RWPE2 (cell line): ENCODE data around the gene SSX2IP.

Experiments
- ATAC-seq: fragments of 200-7000 bp; cut with Tn5 transposase; 3 replicates; pipeline ENCODE4 v1.9.1; 2021; ENCODE audit warnings: low read depth
- DNase-seq: peaks from one replicate; pipeline ENCODE4 v3.0.0-alpha.2; 2020; ENCODE audit warnings: low spot score
- H3K27ac ChIP-seq: fragments of 450-650 bp; 2 replicates; pipeline ENCODE4 v1.5.1; 2017; ENCODE audit warnings: mild to moderate bottlenecking; ENCODE audit not compliant: poor library complexity, severe bottlenecking
- H3K27me3 ChIP-seq: fragments of 250-450 bp; sonication (Bioruptor Pico); 2 replicates; pipeline ENCODE4 v1.5.1; 2021; ENCODE audit warnings: mild to moderate bottlenecking, moderate library complexity; ENCODE audit not compliant: insufficient read depth, poor library complexity, severe bottlenecking
- H3K36me3 ChIP-seq: fragments of 250-450 bp; sonication (Bioruptor Pico); 2 replicates; pipeline ENCODE4 v1.5.1; 2020; ENCODE audit warnings: low read depth, mild to moderate bottlenecking, moderate library complexity
- H3K4me1 ChIP-seq: fragments of 250-450 bp; sonication (Bioruptor Pico); 2 replicates; pipeline ENCODE4 v1.5.1; 2021; ENCODE audit warnings: mild to moderate bottlenecking, moderate library complexity; ENCODE audit not compliant: insufficient read depth, poor library complexity, severe bottlenecking
- H3K4me3 ChIP-seq: fragments of 250-450 bp; sonication (Bioruptor Pico); 2 replicates; pipeline ENCODE4 v1.5.1; 2021; ENCODE audit warnings: mild to moderate bottlenecking, moderate library complexity; ENCODE audit not compliant: severe bottlenecking
- H3K9me3 ChIP-seq: fragments of 250-450 bp; sonication (Bioruptor Pico); 2 replicates; pipeline ENCODE4 v1.5.1; 2021; ENCODE audit warnings: mild to moderate bottlenecking, moderate library complexity; ENCODE audit not compliant: severe bottlenecking
- TF ChIP-seq, protein P1 (sequence below): fragments of 450-650 bp; IDR thresholded peaks from one replicate; pipeline ENCODE4 v1.5.1; 2017; ENCODE audit warnings: mild to moderate bottlenecking, moderate library complexity; ENCODE audit not compliant: poor library complexity, severe bottlenecking

The SSX2IP gene

DNA sequence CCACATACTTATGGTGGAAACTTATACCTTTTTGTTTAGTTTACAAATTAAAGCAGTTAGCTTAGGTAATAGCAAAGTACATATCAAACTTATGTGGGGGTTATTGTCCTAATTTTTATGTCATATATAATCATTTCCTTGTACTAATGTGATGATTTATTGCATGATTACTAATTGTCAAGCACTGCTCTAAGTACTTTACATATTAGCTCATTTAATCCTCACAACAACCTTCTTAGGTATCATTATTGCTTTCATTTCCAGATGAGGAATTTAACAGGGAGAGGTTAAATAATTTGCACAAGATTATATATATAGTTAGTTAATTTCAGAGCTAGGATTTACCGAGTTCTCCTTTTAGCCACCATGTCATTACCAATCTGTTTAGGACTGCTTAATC lies 11.9 kb upstream of the SSX2IP start:
- no peaks in the 10 kb centered on the region for H3K36me3 ChIP-seq
- ATAC-seq: no peak
- no peaks in the 10 kb centered on the region for H3K9me3 ChIP-seq
- H3K27ac ChIP-seq: no peak overlapping the region
- no peaks in the 10 kb centered on the region for H3K27me3 ChIP-seq
- H3K4me1 ChIP-seq: peaks cover 15% of the 10 kb centered on the region
- DNase-seq: no peak
- TF ChIP-seq, protein P1, sequence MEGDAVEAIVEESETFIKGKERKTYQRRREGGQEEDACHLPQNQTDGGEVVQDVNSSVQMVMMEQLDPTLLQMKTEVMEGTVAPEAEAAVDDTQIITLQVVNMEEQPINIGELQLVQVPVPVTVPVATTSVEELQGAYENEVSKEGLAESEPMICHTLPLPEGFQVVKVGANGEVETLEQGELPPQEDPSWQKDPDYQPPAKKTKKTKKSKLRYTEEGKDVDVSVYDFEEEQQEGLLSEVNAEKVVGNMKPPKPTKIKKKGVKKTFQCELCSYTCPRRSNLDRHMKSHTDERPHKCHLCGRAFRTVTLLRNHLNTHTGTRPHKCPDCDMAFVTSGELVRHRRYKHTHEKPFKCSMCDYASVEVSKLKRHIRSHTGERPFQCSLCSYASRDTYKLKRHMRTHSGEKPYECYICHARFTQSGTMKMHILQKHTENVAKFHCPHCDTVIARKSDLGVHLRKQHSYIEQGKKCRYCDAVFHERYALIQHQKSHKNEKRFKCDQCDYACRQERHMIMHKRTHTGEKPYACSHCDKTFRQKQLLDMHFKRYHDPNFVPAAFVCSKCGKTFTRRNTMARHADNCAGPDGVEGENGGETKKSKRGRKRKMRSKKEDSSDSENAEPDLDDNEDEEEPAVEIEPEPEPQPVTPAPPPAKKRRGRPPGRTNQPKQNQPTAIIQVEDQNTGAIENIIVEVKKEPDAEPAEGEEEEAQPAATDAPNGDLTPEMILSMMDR: no peak
- H3K4me3 ChIP-seq: no peak overlapping the region

DNA sequence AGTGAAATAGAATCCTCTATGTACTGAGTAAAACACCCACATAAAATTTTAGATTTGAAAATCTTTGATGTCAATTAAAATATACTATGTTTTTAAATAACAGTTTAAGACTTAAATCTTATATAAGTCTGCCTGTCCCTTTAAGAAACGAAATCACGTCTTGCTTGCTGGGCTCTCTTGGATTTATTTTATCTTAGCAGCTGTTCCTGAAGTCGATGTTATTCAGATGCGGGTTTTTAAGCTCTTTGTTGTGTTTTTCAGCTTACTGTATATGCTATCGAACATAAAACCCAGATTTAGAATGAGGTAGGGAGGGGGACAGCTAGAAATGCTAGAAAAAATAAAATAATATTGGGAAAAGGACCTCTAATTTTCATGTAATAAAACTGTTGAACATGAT lies 11.1 kb upstream of the SSX2IP start:
- no peak for DNase-seq
- no peak overlapping the region for H3K4me3 ChIP-seq

DNA sequence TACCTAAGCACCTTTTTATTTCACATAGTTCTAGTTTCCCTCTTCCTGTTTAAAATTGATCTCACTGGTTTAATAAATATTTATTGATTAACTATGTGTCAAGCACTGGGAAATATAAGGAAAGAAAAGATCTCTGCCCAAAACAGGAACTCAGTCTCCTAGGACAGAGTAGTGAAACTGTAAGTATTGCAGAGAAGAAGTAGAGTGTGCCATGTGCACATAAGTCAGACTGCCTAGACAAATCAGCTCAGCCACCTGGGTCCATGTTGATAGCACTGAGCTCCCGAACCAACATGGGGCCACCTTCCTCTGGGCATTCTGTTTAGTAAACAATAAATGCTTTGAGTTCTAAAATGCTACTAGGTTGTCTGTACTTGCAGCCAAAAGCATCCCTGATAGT lies 9.8 kb upstream of the SSX2IP start:
- ATAC-seq (no peak), DNase-seq (no peak)
- Histone ChIP-seq H3K4me1 (peaks cover 15% of the 10 kb centered on the region), H3K4me3 (no peak overlapping the region), H3K27ac (no peak overlapping the region), H3K9me3 (no peaks in the 10 kb centered on the region), H3K27me3 (no peaks in the 10 kb centered on the region), H3K36me3 (no peaks in the 10 kb centered on the region)
- TF ChIP-seq, protein P1: no peak

More for the DNA sequence above, 11.1 kb upstream of the SSX2IP start:
- Histone ChIP-seq H3K27ac (no peak overlapping the region), H3K9me3 (no peaks in the 10 kb centered on the region), H3K27me3 (no peaks in the 10 kb centered on the region), H3K4me1 (peaks cover 15% of the 10 kb centered on the region), H3K36me3 (no peaks in the 10 kb centered on the region)
- ATAC-seq: no peak
- TF ChIP-seq, protein P1: no peak

DNA sequence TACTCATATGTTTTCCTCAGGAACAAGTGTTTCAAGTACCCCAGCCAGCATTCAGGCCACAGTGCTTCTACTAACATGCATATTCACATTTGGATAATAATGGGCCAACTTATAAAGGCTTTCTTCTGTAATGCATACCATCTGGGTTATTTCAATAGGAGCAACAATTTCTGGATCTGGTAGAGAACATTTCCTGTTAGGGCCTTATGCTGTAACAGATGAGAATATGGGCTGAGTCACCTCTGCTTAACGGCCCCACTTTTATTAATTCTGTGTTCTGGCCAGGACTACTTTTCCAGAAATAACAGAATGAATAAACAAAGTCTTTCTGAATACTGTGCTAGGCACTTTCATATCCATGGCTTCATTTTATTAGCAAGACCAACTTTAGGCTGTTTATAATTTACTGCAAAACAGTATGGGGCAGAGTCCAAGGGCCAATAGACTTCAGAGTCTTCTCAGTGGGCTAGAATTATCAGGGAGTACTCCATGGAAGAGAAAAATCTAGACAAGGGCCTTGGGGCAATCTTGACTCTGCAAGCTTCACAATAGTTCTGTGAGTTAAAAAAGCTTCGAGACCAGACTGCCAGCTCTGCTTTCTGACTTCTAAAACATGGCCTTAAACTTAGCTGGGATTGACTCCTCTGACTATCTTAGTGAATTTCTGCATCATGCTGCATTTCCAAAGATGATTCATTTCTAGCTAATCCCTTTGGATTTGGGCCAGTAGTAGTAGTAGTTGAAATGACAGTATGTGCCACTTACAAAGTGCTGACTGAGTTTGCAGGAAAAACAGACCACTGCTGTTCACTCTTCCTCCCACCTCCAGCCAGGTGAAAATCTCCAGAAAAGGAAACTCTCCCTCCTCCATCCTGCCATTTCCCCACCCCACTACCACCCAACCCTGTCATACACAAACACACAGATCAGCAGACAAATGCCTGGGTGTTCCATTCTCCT lies 8.2 kb upstream of the SSX2IP start:
- ATAC-seq: peak; percentile 85
- no peak overlapping the region for H3K4me3 ChIP-seq
- DNase-seq: no peak
- peak overlapping the region; percentile 79 for H3K27ac ChIP-seq
- no peaks in the 10 kb centered on the region for H3K9me3 ChIP-seq
- no peaks in the 10 kb centered on the region for H3K36me3 ChIP-seq
- peaks cover 15% of the 10 kb centered on the region for H3K4me1 ChIP-seq
- H3K27me3 ChIP-seq: no peaks in the 10 kb centered on the region
- TF ChIP-seq, protein P1: no peak

DNA sequence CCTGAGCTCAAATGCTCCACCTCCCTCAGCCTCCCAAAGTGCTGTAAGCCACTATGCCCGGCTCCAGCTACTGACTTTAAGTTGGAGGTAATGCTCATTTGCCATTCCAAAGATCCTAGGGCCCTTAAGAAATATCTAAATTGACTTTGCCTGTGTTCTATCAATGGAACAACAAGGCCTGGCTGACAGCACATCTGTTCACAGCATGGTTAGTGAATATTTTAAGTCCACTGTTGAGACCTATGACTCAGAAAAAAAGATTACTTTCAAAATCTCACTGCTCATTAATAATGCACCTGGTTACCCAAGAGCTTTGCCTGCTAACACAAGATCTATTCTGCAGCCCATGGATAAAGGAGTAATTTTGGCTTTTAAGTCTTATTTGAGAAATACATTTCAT lies 3.5 kb upstream of the SSX2IP start:
- H3K36me3 ChIP-seq: no peaks in the 10 kb centered on the region
- no peak overlapping the region for H3K4me3 ChIP-seq
- H3K4me1 ChIP-seq: peaks cover 13% of the 10 kb centered on the region
- no peak for DNase-seq
- TF ChIP-seq, protein P1: no peak
- no peak for ATAC-seq
- no peak overlapping the region for H3K27ac ChIP-seq
- H3K9me3 ChIP-seq: no peaks in the 10 kb centered on the region
- H3K27me3 ChIP-seq: no peaks in the 10 kb centered on the region
